ENCODE measurements around the gene FGFR2.
"Not testable (repeated sequence)": the region's sequence is repeated elsewhere in the genome, so short reads cannot be mapped to it uniquely, and the experiment has no call there.

The FGFR2 gene

GRCh38 chr10:121522831-121523230, 75.4 kb downstream of the FGFR2 start:
- Histone ChIP-seq H4K20me1 (ENCODE audit: control insufficient read depth, insufficient read depth, low read depth, low read length) (no peaks in the 10 kb centered on the region), H3K9me2 (replicated peaks; ENCODE audit: control insufficient read depth, low read length) (no peaks in the 10 kb centered on the region), H3K4me3 (ENCODE audit: low read length) (no peak overlapping the region), H3K79me2 (ENCODE audit: control insufficient read depth, low read length) (no peaks in the 10 kb centered on the region), H3K27ac (ENCODE audit: low read depth, low read length) (no peak overlapping the region), H3K27me3 (ENCODE audit: control insufficient read depth, low read length) (no peaks in the 10 kb centered on the region), H3K9me3 (ENCODE audit: control insufficient read depth, insufficient read depth, low read length) (no peaks in the 10 kb centered on the region), H3F3A (ENCODE audit: control insufficient read depth, insufficient read depth) (no peaks in the 10 kb centered on the region), H3K4me1 (ENCODE audit: control insufficient read depth, low read length) (no peaks in the 10 kb centered on the region), H3K36me3 (ENCODE audit: control insufficient read depth, low read length) (no peaks in the 10 kb centered on the region), H3K4me2 (ENCODE audit: low read length) (no peak overlapping the region)
- TF ChIP-seq CTCF (IDR thresholded peaks at IDR 0.05; ENCODE audit: low read depth, low read length, poor library complexity, severe bottlenecking), result no peak
- no peak for TF ChIP-seq EZH2phosphoT487 (IDR thresholded peaks at IDR 0.05; ENCODE audit: borderline replicate concordance, low read length)

- no peaks in the 10 kb centered on the region for H3F3A ChIP-seq (ENCODE audit: control insufficient read depth, insufficient read depth)
- no peak overlapping the region for H3K4me3 ChIP-seq (ENCODE audit: low read length)
- H3K27me3 ChIP-seq (ENCODE audit: control insufficient read depth, low read length), result no peaks in the 10 kb centered on the region
- H3K27ac ChIP-seq (ENCODE audit: low read depth, low read length), result no peak overlapping the region
- H4K20me1 ChIP-seq (ENCODE audit: control insufficient read depth, insufficient read depth, low read depth, low read length), result no peaks in the 10 kb centered on the region
- H3K79me2 ChIP-seq (ENCODE audit: control insufficient read depth, low read length), result no peaks in the 10 kb centered on the region
- no peaks in the 10 kb centered on the region for H3K36me3 ChIP-seq (ENCODE audit: control insufficient read depth, low read length)
- H3K9me3 ChIP-seq (ENCODE audit: control insufficient read depth, insufficient read depth, low read length), result no peaks in the 10 kb centered on the region
- TF ChIP-seq CTCF (IDR thresholded peaks at IDR 0.05; ENCODE audit: low read depth, low read length, poor library complexity, severe bottlenecking), result no peak
- TF ChIP-seq EZH2phosphoT487 (IDR thresholded peaks at IDR 0.05; ENCODE audit: borderline replicate concordance, low read length), result no peak
- no peaks in the 10 kb centered on the region for H3K9me2 ChIP-seq (replicated peaks; ENCODE audit: control insufficient read depth, low read length)
- no peak overlapping the region for H3K4me2 ChIP-seq (ENCODE audit: low read length)
- H3K4me1 ChIP-seq (ENCODE audit: control insufficient read depth, low read length), result no peaks in the 10 kb centered on the region
These were observed 76.3 kb downstream of the FGFR2 start for GRCh38 chr10:121521794-121522556.

GRCh38 chr10:121520526-121520925, 77.7 kb downstream of the FGFR2 start:
- H3K27me3 ChIP-seq (ENCODE audit: control insufficient read depth, low read length); H3F3A ChIP-seq (ENCODE audit: control insufficient read depth, insufficient read depth); H3K4me3 ChIP-seq (ENCODE audit: low read length); H3K9me2 ChIP-seq (replicated peaks; ENCODE audit: control insufficient read depth, low read length); H3K4me2 ChIP-seq (ENCODE audit: low read length); H3K4me1 ChIP-seq (ENCODE audit: control insufficient read depth, low read length); H3K36me3 ChIP-seq (ENCODE audit: control insufficient read depth, low read length); H3K9me3 ChIP-seq (ENCODE audit: control insufficient read depth, insufficient read depth, low read length); H3K27ac ChIP-seq (ENCODE audit: low read depth, low read length); H4K20me1 ChIP-seq (ENCODE audit: control insufficient read depth, insufficient read depth, low read depth, low read length); H3K79me2 ChIP-seq (ENCODE audit: control insufficient read depth, low read length): not testable (repeated sequence)

GRCh38 chr10:121519901-121520493, 78.2 kb downstream of the FGFR2 start:
- H3K9me3 ChIP-seq (ENCODE audit: control insufficient read depth, insufficient read depth, low read length), result no peaks in the 10 kb centered on the region
- TF ChIP-seq CTCF (IDR thresholded peaks at IDR 0.05; ENCODE audit: low read depth, low read length, poor library complexity, severe bottlenecking) (no peak), EZH2phosphoT487 (IDR thresholded peaks at IDR 0.05; ENCODE audit: borderline replicate concordance, low read length) (no peak)
- H3K9me2 ChIP-seq (replicated peaks; ENCODE audit: control insufficient read depth, low read length), result no peaks in the 10 kb centered on the region
- no peaks in the 10 kb centered on the region for H3K79me2 ChIP-seq (ENCODE audit: control insufficient read depth, low read length)
- no peaks in the 10 kb centered on the region for H3K36me3 ChIP-seq (ENCODE audit: control insufficient read depth, low read length)
- no peak overlapping the region for H3K4me2 ChIP-seq (ENCODE audit: low read length)
- no peaks in the 10 kb centered on the region for H3F3A ChIP-seq (ENCODE audit: control insufficient read depth, insufficient read depth)
- no peak overlapping the region for H3K27ac ChIP-seq (ENCODE audit: low read depth, low read length)
- no peaks in the 10 kb centered on the region for H4K20me1 ChIP-seq (ENCODE audit: control insufficient read depth, insufficient read depth, low read depth, low read length)
- H3K27me3 ChIP-seq (ENCODE audit: control insufficient read depth, low read length), result no peaks in the 10 kb centered on the region
- no peak overlapping the region for H3K4me3 ChIP-seq (ENCODE audit: low read length)
- H3K4me1 ChIP-seq (ENCODE audit: control insufficient read depth, low read length), result no peaks in the 10 kb centered on the region
